ENCODE results near the gene NMT2.

- TF ChIP-seq CTCF (IDR thresholded peaks at IDR 0.05; ENCODE audit: low read length) (peak; percentile 17; the same call in 1 of the 2 replicates), EZH2 (optimal IDR thresholded peaks at IDR 0.05; ENCODE audit: low read depth, low read length) (no peak)
These were observed at the start of gene NMT2 for GRCh38 chr10:15168291-15168785.

Measured in MM.1S (cell line).